Brain microvascular endothelial cell (primary cell): ENCODE measurements around the gene JMJD1C.

Experiments used
- DNase-seq: peaks from one replicate; pipeline ENCODE4 v3.0.0-alpha.2; 2020
- H3K27ac ChIP-seq: fragments of 250-450 bp; sonication (Bioruptor Pico); 2 replicates; pipeline ENCODE4 v1.5.1; 2020; ENCODE audit warnings: mild to moderate bottlenecking, moderate library complexity
- H3K27me3 ChIP-seq: fragments of 250-450 bp; sonication (Bioruptor Pico); replicated peaks from 2 replicates; pipeline ENCODE4 v1.5.1; 2020; ENCODE audit warnings: mild to moderate bottlenecking
- H3K36me3 ChIP-seq: fragments of 250-450 bp; sonication (Bioruptor Pico); replicated peaks from 2 replicates; pipeline ENCODE4 v1.5.1; 2020; ENCODE audit warnings: mild to moderate bottlenecking
- H3K4me3 ChIP-seq: 2 replicates; pipeline ENCODE4 v1.5.1; 2011; ENCODE audit warnings: low read depth, mild to moderate bottlenecking, control low read depth, low read length, moderate library complexity
- in situ Hi-C: cut with HindIII; loops from 2 replicates; pipeline ENCODE4 v1.10.0; 2017; ENCODE audit warnings: low sequenced_read_pairs, low pct_ligation_motif_present
- TF ChIP-seq, protein P1 (sequence below): IDR thresholded peaks from 2 replicates; pipeline ENCODE4 v1.5.1; 2011; ENCODE audit warnings: low read depth, mild to moderate bottlenecking, moderate library complexity, low read length, control low read depth, inconsistent platforms; ENCODE audit errors: missing control alignments

The JMJD1C gene

DNA sequence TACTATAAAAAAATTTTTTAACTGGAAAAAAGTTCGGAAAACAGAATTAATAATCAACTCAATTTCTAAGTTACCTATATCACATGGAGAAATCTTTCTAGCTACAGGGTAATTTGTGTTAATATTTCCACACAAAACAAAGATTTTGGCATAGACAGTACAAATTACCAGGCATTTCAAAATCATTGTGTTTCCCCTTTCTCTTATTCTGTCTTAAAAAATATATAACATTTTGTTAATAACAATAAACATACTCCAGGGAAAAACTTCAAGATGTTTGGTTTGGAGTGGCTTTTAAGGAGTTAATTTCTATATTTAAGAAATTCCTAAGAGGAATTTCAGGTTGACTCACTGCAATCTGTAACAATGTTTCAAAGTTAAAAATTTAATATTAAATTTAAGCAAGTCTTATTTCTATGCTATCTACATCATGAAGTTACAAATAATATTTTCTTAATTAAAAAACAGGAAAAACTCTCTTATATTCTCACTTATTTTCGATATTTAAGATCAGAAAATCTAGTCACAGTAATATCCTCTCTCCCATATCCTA, 200.0 kb downstream of the JMJD1C start:
- peak overlapping the region; percentile 79 for H3K4me3 ChIP-seq
- in situ Hi-C loops, result no loop called here

DNA sequence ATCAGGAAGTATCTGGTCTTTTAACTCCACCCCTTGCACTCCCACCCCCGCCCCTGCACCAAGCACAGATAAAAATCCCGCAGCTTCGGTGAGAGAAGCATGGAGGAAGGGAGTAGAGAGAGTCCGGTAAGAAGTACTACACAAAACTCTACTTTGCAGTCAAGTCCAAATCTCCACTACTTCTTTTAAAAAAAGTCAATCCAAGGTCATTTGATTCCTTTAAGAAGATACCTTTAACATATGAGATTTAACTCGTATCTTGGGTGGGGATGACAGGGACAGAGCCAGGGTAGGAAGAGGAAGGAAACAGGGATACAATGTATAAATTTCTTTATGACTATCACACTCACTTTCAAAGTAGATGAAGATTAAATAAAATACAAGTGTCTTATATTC, 200.6 kb downstream of the JMJD1C start:
- TF ChIP-seq, protein P1, sequence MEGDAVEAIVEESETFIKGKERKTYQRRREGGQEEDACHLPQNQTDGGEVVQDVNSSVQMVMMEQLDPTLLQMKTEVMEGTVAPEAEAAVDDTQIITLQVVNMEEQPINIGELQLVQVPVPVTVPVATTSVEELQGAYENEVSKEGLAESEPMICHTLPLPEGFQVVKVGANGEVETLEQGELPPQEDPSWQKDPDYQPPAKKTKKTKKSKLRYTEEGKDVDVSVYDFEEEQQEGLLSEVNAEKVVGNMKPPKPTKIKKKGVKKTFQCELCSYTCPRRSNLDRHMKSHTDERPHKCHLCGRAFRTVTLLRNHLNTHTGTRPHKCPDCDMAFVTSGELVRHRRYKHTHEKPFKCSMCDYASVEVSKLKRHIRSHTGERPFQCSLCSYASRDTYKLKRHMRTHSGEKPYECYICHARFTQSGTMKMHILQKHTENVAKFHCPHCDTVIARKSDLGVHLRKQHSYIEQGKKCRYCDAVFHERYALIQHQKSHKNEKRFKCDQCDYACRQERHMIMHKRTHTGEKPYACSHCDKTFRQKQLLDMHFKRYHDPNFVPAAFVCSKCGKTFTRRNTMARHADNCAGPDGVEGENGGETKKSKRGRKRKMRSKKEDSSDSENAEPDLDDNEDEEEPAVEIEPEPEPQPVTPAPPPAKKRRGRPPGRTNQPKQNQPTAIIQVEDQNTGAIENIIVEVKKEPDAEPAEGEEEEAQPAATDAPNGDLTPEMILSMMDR, result no peak
- peak; percentile 43 for DNase-seq
- H3K4me3 ChIP-seq, result peak overlapping the region; percentile 79
- H3K36me3 ChIP-seq, result peaks cover 2% of the 10 kb centered on the region
- H3K27ac ChIP-seq, result peak overlapping the region; percentile 96
- in situ Hi-C loops, result no loop called here
- no peaks in the 10 kb centered on the region for H3K27me3 ChIP-seq

More for the DNA sequence above, 200.0 kb downstream of the JMJD1C start:
- Histone ChIP-seq H3K27me3 (no peaks in the 10 kb centered on the region), H3K36me3 (peaks cover 2% of the 10 kb centered on the region), H3K27ac (peak overlapping the region; percentile 96)
- TF ChIP-seq, protein P1, result no peak
- DNase-seq, result no peak

DNA sequence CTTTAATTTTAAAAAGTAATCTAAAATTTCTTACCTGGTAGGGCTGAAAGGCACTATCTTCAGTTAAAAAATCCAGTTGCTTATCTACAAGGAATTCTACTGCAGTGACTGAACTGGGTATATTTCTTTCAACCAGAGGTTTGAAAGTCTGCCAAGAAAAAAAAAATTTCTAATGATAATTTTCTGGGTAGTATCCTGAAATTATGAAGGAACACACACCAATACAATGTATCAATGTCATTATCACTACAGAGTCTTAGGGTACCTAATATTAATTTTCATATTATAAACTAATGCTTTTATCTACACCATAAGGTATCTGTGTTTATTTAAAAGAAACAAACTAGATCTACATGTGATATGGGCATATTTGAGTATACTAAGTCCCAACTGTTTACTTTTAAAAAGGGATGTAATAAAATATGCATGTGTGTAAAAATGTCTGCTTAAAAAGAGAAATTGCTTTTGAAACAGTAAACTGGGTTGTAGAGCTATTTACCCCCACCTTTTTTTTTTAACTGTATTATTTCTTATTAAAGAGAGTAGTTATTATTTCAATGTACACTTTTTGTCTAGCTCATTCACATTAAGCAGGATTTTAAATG, 201.1 kb downstream of the JMJD1C start:
- DNase-seq, result no peak
- TF ChIP-seq, protein P1, result no peak
- in situ Hi-C loops, result no loop called here
- H3K4me3 ChIP-seq, result peak overlapping the region; percentile 79
- H3K27me3 ChIP-seq, result no peaks in the 10 kb centered on the region
- H3K27ac ChIP-seq, result no peak overlapping the region
- peaks cover 2% of the 10 kb centered on the region for H3K36me3 ChIP-seq

DNA sequence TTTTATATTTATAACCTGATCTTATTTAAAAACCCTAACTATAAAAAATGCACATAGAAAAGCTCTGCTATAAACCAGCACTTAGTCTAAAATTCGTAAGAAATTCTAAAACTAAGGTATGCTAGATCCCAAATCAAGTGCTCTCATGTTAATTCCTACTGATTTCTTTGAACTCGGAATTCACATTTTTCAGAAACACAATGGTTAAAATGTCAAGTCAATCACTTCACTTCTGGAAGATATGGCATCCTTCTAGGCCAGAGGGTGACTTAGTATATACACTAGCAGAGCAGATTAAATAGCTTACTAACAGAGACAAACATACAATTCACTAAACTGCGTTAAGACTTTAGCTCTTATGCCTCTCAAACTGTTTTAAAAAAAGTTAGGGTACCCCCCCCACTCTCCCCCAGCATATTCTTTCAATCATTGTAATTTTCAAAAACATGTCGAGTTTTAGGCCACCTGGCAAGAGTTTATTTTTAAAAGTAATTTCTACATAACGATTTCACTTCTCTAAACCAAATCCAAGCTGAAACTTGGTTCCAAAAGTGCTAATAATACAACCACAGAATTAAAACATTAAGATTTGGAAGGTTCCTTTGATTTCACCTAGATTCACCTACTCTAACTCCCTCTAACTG, 203.2 kb downstream of the JMJD1C start:
- Histone ChIP-seq H3K27ac (no peak overlapping the region), H3K27me3 (no peaks in the 10 kb centered on the region), H3K4me3 (no peak overlapping the region), H3K36me3 (peaks cover 2% of the 10 kb centered on the region)
- DNase-seq, result no peak
- TF ChIP-seq, protein P1, result no peak
- in situ Hi-C loops, result no loop called here

DNA sequence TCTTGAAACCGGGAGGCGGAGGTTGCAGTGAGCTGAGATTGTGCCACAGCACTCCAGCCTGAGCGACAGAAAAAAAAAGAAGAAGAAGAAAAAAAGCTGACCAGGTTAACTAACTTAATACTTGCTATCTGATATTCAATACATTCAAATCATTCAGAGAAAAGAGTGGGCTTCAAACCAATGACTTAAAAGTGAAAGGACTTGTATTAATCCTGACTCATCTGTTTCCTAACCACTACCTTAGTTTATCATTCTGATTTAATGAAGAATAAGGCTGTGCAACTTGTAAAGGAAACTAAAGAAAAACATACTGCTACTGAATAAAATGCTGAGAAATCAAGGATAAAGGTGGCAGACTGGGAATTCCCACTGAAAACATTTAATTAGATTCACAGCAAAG, 204.3 kb downstream of the JMJD1C start:
- Histone ChIP-seq H3K4me3 (no peak overlapping the region), H3K27me3 (no peaks in the 10 kb centered on the region), H3K27ac (no peak overlapping the region), H3K36me3 (peaks cover 2% of the 10 kb centered on the region)
- no peak for DNase-seq
- TF ChIP-seq, protein P1, result no peak
- in situ Hi-C loops, result no loop called here
